ENCODE measurements around the gene RPUSD3. TPM values are rescaled to one million over a fixed set of nuclear protein-coding genes. Genes with fewer than 3 reads are reported as not detected.
A peak's percentile ranks its signal among the peaks of the same experiment; 100 is the strongest.

Gene RPUSD3
- total RNA-seq, 2 donors from 2014 or later: 19.0 to 20.8 TPM

DNA sequence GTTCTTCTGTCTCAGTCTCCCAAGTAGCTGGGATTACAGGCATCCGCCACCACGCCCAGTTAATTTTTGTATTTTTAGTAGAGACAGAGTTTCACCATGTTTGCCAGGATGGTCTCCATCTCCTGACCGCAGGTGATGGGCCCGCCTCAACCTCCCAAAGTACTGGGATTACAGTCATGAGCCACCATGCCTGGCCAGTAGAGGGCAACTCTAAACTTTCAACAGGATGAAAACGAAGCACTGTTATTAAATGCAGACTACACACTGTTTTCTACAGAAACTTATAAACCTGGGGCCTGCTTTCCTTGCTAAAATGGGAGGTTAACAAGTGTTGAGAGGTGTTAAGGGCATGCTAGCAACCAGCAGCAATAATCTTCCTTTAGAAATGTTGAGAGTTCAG, 43.3 kb downstream of the RPUSD3 start:
- Mint-ChIP-seq H3K36me3 (ENCODE audit: low read depth) (peaks cover 5% of the 10 kb centered on the region), H3K27me3 (no peaks in the 10 kb centered on the region), H3K4me3 (no peak overlapping the region), H3K27ac (no peak overlapping the region), H3K4me1 (peaks cover 17% of the 10 kb centered on the region)
- ATAC-seq: no peak
- no peak for DNase-seq
- H3K9me3 ChIP-seq (ENCODE audit: control insufficient read depth, low read length, poor library complexity, severe bottlenecking): no peaks in the 10 kb centered on the region

GRCh38 chr3:9797196-9797945, 46.4 kb downstream of the RPUSD3 start:
- H3K27me3 Mint-ChIP-seq: no peaks in the 10 kb centered on the region
- no peak for DNase-seq
- H3K27ac Mint-ChIP-seq: peak overlapping the region; percentile 72
- no peak for ATAC-seq
- peaks cover 25% of the 10 kb centered on the region for H3K4me1 Mint-ChIP-seq
- peaks cover 5% of the 10 kb centered on the region for H3K36me3 Mint-ChIP-seq (ENCODE audit: low read depth)
- H3K4me3 Mint-ChIP-seq: no peak overlapping the region
- H3K9me3 ChIP-seq (ENCODE audit: control insufficient read depth, low read length, poor library complexity, severe bottlenecking): no peaks in the 10 kb centered on the region

GRCh38 chr3:9795207-9795606, 48.6 kb downstream of the RPUSD3 start:
- no peak for ATAC-seq

DNA sequence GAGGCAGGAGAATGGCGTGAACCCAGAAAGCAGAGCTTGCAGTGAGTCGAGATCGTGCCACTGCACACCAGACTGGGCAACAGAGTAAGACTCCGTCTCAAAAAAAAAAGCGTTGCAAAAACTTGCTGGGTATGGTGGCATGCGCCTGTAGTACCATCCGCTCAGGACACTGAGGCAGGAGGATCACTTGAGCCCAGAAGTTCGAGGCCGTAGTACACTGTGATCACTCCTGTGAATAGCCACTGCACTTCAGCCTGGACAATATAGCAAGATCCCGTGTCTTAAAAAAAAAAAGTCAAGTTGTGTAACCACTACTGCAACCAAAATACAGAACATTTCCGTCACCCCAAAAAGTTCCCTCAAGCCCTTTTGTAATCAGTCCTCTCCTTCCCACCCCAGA, 49.4 kb downstream of the RPUSD3 start:
- no peaks in the 10 kb centered on the region for H3K27me3 Mint-ChIP-seq
- no peak for ATAC-seq
- peak overlapping the region; percentile 97 for H3K4me3 Mint-ChIP-seq
- no peaks in the 10 kb centered on the region for H3K9me3 ChIP-seq (ENCODE audit: control insufficient read depth, low read length, poor library complexity, severe bottlenecking)
- peak overlapping the region; percentile 96 for H3K27ac Mint-ChIP-seq
- peaks cover 9% of the 10 kb centered on the region for H3K36me3 Mint-ChIP-seq (ENCODE audit: low read depth)
- H3K4me1 Mint-ChIP-seq: peaks cover 34% of the 10 kb centered on the region
- DNase-seq: no peak

More at GRCh38 chr3:9795207-9795606, 48.6 kb downstream of the RPUSD3 start:
- H3K9me3 ChIP-seq (ENCODE audit: control insufficient read depth, low read length, poor library complexity, severe bottlenecking): no peaks in the 10 kb centered on the region
- peak overlapping the region; percentile 96 for H3K27ac Mint-ChIP-seq
- DNase-seq: no peak
- peaks cover 6% of the 10 kb centered on the region for H3K36me3 Mint-ChIP-seq (ENCODE audit: low read depth)
- peak overlapping the region; percentile 67 for H3K4me3 Mint-ChIP-seq
- H3K27me3 Mint-ChIP-seq: no peaks in the 10 kb centered on the region
- peaks cover 31% of the 10 kb centered on the region for H3K4me1 Mint-ChIP-seq

GRCh38 chr3:9793161-9793781, 50.5 kb downstream of the RPUSD3 start:
- DNase-seq (peak in 2 of 3 donors; percentile 12 to 15), ATAC-seq (no peak)
- H3K27ac Mint-ChIP-seq: peak overlapping the region; percentile 96
- H3K4me3 Mint-ChIP-seq: peak overlapping the region; percentile 97
- H3K9me3 ChIP-seq (ENCODE audit: control insufficient read depth, low read length, poor library complexity, severe bottlenecking): no peaks in the 10 kb centered on the region
- peaks cover 12% of the 10 kb centered on the region for H3K36me3 Mint-ChIP-seq (ENCODE audit: low read depth)
- H3K27me3 Mint-ChIP-seq: no peaks in the 10 kb centered on the region
- H3K4me1 Mint-ChIP-seq: peaks cover 34% of the 10 kb centered on the region

DNA sequence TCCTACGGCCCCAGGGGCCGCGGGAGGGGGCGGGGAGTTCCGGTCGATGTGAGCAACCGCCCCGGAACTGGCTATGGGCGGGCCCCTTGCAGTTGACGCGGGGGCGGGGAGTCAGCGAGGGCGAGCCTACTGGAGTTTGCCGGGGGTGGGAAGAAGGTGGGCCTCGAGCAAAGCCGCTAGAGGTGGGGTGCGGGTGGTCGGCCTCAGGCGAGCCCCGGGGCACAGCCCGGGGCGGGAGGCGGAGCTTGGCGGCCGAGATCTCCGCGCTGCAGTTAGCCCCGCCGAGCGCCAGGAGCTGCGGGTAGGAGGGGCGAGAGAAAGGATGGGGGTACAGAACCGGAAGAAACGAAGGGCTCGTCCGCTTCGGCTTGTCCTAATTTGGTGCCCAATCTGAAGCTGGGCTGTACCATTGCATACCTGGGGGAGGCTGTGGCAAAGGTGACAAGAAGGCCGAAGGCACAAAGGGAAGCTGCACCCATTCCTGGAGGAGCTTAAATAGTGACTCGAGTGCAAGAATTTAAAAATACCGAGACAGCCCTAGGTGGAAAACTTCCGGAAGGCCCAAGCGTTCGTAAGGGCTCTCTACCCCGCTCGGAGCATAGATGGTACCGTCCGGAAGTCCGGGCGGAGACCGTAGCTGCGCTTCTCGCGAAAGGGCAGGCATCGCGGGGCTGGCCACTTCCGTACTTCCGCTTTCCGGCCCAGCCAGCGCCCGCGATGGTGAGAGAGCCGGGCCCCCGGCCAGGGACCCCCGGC, 51.2 kb downstream of the RPUSD3 start, which contains the start of the genes ARPC4 and TADA3:
ARPC4 (plus strand) TSS at position 678 of the 756 bp plus-strand sequence; CDS start at position 718, 40 bp downstream.
TADA3 (minus strand) TSS at position 69 of the 756 bp plus-strand sequence. CDS start 1,007 bp downstream, outside the sequence.
- peak within 1 kb of the TSS; percentile 97 for H3K4me3 Mint-ChIP-seq
- DNase-seq (peak; percentile 80 to 87 (median 84)), ATAC-seq (peak; percentile 88)
- H3K27ac Mint-ChIP-seq: peak within 1 kb of the TSS; percentile 96
- peaks cover 35% of the 10 kb centered on the region for H3K4me1 Mint-ChIP-seq
- H3K27me3 Mint-ChIP-seq: no peaks in the 10 kb centered on the region
- H3K36me3 Mint-ChIP-seq (ENCODE audit: low read depth): peaks cover 15% of the 10 kb centered on the region
- no peaks in the 10 kb centered on the region for H3K9me3 ChIP-seq (ENCODE audit: control insufficient read depth, low read length, poor library complexity, severe bottlenecking)

DNA sequence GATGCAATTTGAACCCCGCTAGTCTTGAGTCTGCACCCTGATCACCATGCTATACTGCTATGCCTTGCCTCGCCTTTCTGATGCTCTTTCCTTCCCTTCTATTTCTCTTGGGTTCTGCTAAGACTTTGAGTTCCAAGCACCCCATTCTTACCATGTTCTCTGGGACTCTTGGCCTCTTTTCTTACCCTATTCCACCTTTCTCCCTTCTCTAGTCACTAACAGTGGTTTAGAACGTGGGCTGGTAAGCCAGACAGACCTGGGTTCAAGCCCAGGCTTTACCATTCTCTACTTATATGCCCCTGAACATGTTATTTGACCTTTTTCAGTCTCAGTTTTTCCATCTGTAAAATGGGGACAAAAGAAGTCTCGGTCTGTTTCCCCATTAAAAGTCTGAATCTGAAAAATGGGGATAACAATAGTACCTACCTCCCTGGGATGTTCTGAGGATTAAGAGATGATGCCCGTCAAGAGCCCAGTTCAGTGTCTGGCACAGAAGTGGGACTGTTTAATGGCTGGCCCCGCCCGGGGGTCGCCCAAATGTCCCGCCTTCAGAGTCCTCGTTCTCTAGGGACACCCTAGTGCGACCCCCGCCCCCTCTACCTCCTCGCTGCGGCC, 51.9 kb downstream of the RPUSD3 start:
- ATAC-seq (no peak), DNase-seq (no peak)
- no peaks in the 10 kb centered on the region for H3K9me3 ChIP-seq (ENCODE audit: control insufficient read depth, low read length, poor library complexity, severe bottlenecking)
- H3K4me3 Mint-ChIP-seq: peak overlapping the region; percentile 97
- peak overlapping the region; percentile 96 for H3K27ac Mint-ChIP-seq
- H3K4me1 Mint-ChIP-seq: peaks cover 40% of the 10 kb centered on the region
- peaks cover 16% of the 10 kb centered on the region for H3K36me3 Mint-ChIP-seq (ENCODE audit: low read depth)
- H3K27me3 Mint-ChIP-seq: no peaks in the 10 kb centered on the region

DNA sequence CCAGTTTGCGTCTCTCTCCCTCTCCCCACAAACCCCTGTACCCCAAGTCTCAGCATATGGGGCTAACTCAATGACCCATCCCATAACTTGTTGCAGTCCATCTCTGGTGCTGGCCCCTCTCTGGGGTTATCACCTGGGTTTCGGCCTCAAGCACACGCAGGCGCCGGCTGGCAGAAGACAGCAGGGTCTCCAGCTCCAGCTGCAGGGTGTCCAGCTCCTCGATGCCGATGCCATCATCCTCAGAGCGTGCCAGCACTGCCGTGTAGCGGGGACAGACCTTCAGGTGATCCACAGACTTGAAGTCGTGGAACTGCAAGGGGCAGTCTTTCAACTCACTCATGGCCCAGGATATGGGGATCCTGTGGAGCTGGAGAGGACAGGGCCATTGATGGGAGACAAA, 52.7 kb downstream of the RPUSD3 start:
- H3K4me3 Mint-ChIP-seq: peak overlapping the region; percentile 55
- no peak for DNase-seq
- H3K36me3 Mint-ChIP-seq (ENCODE audit: low read depth): peaks cover 16% of the 10 kb centered on the region
- H3K4me1 Mint-ChIP-seq: peaks cover 38% of the 10 kb centered on the region
- ATAC-seq: no peak
- no peaks in the 10 kb centered on the region for H3K27me3 Mint-ChIP-seq
- no peak overlapping the region for H3K27ac Mint-ChIP-seq
- no peaks in the 10 kb centered on the region for H3K9me3 ChIP-seq (ENCODE audit: control insufficient read depth, low read length, poor library complexity, severe bottlenecking)

Other genes starting within 250 kb of the RPUSD3 start
- gene MTMR14, start 194.5 kb downstream of the RPUSD3 start, total RNA-seq: 100 to 1,000 TPM in 1 of 2 donors, 10 to 100 TPM in 1; 79.6 to 102 TPM
- gene CPNE9, start 140.2 kb downstream of the RPUSD3 start, total RNA-seq: not detected
- 10 to 100 TPM; 31.8 to 41.0 TPM for gene BRPF1, start 112.3 kb downstream of the RPUSD3 start, total RNA-seq
- gene OGG1, start 94.1 kb downstream of the RPUSD3 start, total RNA-seq: 10 to 100 TPM; 18.4 to 22.6 TPM
- 1 to 10 TPM; 1.9 to 2.2 TPM for gene CAMK1, start 74.1 kb downstream of the RPUSD3 start, total RNA-seq
- 10 to 100 TPM; 32.2 to 35.2 TPM for gene TADA3, start 51.5 kb downstream of the RPUSD3 start, total RNA-seq
- gene ARPC4, start 50.9 kb downstream of the RPUSD3 start, total RNA-seq: 100 to 1,000 TPM; 155 to 192 TPM
- 10 to 100 TPM; 87.2 to 88.7 TPM for gene TTLL3, start 33.7 kb downstream of the RPUSD3 start, total RNA-seq
- not detected for gene CIDEC, start 36.2 kb upstream of the RPUSD3 start, total RNA-seq
- 10 to 100 TPM; 15.4 to 17.8 TPM for gene JAGN1, start 46.6 kb upstream of the RPUSD3 start, total RNA-seq
- gene IL17RE, start 58.8 kb upstream of the RPUSD3 start, total RNA-seq: 10 to 100 TPM; 10.1 to 12.4 TPM
- under 1 TPM; 0.47 to 0.92 TPM for gene IL17RC, start 73.1 kb upstream of the RPUSD3 start, total RNA-seq
- 10 to 100 TPM; 15.5 to 20.0 TPM for gene CRELD1, start 89.8 kb upstream of the RPUSD3 start, total RNA-seq
- gene PRRT3, start 108.4 kb upstream of the RPUSD3 start, total RNA-seq: 1 to 10 TPM; 5.8 to 5.9 TPM
- gene EMC3, start 142.8 kb upstream of the RPUSD3 start, total RNA-seq: 10 to 100 TPM; 41.8 to 60.6 TPM
- gene FANCD2, start 182.4 kb upstream of the RPUSD3 start, total RNA-seq: 10 to 100 TPM; 16.6 to 20.0 TPM

Measured in T-helper 17 cell (primary cell).